HG02763 (cell line): ENCODE measurements around the gene MAP3K12.
"Not testable (repeated sequence)": the region's sequence is repeated elsewhere in the genome, so short reads cannot be mapped to it uniquely, and the experiment has no call there.

Experiments
- ATAC-seq: cut with Tn5 transposase; IDR thresholded peaks from one replicate; pipeline ENCODE4 v1.9.1; 2021; ENCODE audit warnings: mild to moderate bottlenecking, moderate library complexity; ENCODE audit not compliant: unreplicated experiment

Gene MAP3K12

GRCh38 chr12:53499266-53500141, at the start of gene MAP3K12:
Gene MAP3K12, minus strand, starts transcription at chr12:53499458. Its CDS starts 12,067 bp downstream, at chr12:53487391.
- no peak for ATAC-seq

DNA sequence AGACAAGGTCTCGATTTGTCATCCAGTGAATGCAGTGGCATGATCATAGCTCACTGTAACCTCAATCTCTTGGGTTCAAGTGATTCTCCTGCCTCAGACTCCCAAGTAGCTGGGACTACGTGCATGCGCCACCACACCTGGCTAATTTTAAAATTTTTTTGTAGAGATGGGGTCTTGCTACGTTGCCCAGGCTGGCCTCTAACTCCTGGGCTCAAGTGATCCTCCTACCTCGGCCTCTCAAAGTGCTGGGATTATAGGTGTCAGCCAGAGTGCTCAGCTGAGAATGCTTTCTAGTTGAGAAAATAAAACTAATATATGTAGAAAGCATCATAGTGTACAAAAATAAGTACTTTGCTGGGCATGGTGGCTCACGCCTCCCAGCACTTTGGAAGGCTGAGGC, 49.1 kb upstream of the MAP3K12 start:
- ATAC-seq: not testable (repeated sequence)

- ATAC-seq: no peak
Observed at GRCh38 chr12:53543539-53543938, 44.3 kb upstream of the MAP3K12 start.

DNA sequence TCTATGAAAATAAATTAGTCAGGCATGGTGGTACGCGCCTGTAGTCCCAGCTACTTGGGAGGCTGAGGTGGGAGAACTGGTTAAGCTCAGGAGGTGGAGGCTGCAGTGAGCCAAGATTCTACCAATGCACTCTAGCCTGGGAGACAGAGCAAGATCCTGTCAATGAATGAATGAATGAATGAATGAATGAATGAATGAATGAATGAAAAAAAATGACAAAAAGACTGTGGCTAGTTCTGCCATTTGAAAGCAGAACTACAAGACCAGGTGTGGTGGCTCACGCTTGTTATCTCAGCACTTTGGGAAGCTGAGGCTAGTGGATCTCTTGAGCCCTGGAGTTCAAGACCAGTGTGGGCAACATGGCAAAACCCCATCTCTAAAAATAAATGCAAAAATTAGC, 40.3 kb upstream of the MAP3K12 start:
- ATAC-seq: no peak

GRCh38 chr12:53538209-53538689, 39.0 kb upstream of the MAP3K12 start:
- ATAC-seq: no peak

GRCh38 chr12:53536962-53537361, 37.7 kb upstream of the MAP3K12 start:
- ATAC-seq: no peak

DNA sequence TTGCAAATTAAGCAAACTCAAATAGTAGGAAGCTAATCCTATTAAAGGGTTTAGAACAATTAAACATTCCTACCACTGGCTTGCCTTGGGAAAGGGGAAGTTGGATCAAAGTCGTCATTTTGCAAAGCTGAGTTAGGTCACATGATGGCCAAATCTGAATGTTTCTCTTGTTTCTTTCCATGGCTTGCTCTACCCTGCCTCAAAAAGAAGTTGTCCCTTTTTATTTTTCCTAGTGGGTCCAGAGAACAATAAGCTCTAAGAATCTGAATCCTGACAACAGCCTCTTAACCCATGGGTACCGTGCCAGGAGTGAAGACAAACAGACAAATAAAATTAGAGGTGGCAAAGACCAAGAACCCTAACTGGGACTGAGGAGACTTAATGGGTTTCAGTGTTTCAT, 34.2 kb upstream of the MAP3K12 start:
- ATAC-seq: no peak

- no peak for ATAC-seq
Observed at GRCh38 chr12:53532524-53533445, 33.5 kb upstream of the MAP3K12 start.

- ATAC-seq: no peak
Observed at GRCh38 chr12:53532021-53532420, 32.8 kb upstream of the MAP3K12 start.

DNA sequence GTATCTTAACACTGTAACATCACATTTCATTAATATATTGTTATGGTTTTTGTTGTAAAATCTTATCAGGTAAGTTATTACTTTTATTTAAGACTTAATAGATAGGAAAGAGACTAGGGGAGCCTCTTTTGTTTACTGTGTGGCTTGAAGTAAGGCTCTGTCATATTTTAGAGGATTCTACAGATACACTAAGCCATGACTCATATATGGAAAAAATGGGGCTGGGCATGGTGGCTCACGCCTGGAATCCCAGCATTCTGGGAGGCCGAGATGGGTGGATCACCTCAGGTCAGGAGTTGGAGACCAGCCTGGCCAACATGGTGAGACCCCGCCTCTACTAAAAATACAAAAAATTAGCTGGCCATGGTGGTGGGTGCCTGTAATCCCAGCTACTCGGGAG, 31.7 kb upstream of the MAP3K12 start:
- no peak for ATAC-seq

DNA sequence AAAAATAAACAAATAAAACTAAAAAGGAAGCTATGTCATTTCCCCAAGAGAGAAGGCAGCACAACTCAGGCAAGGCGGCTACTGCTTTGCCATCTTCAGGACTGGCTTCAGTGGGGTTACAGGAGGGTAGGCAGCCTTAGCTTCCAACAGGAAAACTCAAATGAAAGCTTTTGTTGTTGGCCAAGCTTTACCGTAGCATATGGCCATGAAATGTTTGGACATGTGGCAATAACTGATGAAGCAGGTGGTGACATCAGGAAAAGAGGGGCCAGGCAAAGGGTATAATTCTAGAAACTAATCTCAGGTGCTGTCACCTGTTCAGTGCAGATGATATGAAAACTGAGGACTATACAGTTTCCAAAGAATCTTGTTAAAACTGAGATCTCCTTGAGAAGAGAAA, 30.8 kb upstream of the MAP3K12 start:
- no peak for ATAC-seq

DNA sequence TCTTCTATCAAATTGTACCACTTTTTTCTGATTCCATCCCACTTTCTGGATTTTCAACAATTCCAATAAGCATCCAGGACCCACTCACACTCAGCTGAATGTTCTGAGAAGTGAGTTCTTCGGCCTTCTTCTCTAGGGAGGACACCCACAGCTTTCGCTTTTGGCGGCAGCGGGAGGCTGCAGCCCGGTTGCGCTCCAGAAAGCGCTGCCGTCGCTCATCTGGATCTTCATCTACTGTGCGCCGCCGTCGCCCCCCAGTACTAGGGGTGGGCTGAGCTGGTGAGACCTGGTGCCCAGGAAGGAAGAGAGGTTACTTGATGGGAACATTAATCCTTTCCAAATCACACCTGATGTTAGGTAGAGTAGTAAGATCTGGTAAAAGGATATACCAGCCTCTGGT, 25.2 kb upstream of the MAP3K12 start:
- ATAC-seq: no peak

- no peak for ATAC-seq
Observed at GRCh38 chr12:53523131-53523530, 23.9 kb upstream of the MAP3K12 start.

DNA sequence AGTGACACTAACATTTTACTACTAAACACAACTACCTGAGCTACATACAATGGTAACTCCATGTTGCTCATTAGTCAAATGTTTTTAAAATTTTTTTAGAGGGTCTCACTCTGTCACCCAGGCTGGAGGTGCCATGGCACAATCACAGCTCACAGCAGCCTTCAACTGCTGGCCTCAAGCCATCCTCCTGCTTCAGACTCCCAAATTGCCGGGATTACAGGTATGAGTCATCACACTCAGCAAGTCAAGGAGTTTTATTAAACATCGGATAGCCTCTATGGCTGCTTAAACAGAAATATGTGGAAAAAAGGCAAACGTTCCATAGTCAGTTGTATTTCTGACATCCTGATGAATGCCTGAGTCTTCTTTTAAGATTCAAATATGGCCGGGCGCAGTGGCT, 19.1 kb upstream of the MAP3K12 start:
- ATAC-seq: no peak

- ATAC-seq: no peak
Observed at GRCh38 chr12:53516758-53517455, 17.6 kb upstream of the MAP3K12 start.

GRCh38 chr12:53515291-53515680, 16.0 kb upstream of the MAP3K12 start:
- no peak for ATAC-seq

GRCh38 chr12:53514628-53515290, 15.5 kb upstream of the MAP3K12 start:
- no peak for ATAC-seq

DNA sequence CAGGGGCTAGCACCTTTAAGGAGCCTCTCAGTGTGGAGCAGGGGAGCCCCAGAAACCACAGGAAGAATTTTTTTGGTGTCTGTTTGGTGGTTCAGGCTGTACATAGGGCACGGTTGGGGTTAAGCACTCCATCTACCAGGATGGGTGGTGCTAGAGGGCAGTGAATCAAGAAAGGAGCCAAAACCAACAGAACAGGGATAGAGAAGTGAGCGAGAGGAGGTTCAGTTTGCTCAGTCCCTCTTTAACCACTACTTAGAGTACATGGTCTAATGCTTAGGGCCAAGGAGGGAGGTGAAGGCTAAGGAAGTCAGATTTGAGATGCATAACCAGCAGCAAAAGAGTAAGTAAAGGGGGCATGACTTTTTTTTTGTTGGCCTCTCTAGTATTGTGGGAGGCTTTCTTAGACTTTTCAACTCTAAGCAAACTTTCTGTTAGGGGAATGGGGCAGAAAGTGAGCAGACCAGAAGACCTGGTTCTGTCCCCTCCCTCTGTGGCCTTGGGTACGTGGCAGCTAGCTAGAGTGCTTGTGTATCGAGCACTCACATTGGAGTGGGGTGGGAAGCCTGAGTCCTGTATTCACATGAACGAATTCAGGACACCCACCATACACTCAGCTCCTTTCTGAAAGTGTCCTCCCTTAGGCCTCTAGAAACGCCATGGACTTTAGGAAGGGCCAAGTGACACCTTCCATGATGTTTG, 14.6 kb upstream of the MAP3K12 start:
- no peak for ATAC-seq

GRCh38 chr12:53510181-53510812, 11.0 kb upstream of the MAP3K12 start:
- no peak for ATAC-seq
